Panc1 (cell line): ENCODE measurements around the gene CCDC83. TPM values are rescaled to one million over a fixed set of nuclear protein-coding genes. Genes with fewer than 3 reads are reported as not detected.

Source experiments
- ATAC-seq: fragments of 200-7000 bp; cut with Tn5 transposase; 2 replicates; pipeline ENCODE4 v1.9.1; 2020; ENCODE audit warnings: mild to moderate bottlenecking, moderate library complexity
- BruUV-seq: library from RNA; stranded (reverse); fragments of 400-500 nt; replicated peaks from 2 replicates; lab custom pipeline; 2021; lab: Mats Ljungman, UMichigan
- CTCF ChIA-PET: fragments of 300-600 bp; sonication (Branson Sonifier 250); formaldehyde crosslinking; loops from one replicate; lab custom pipeline; 2022; ENCODE audit warnings: antibody characterized with exemption; lab: Charles Lee
- POLR2A ChIA-PET: fragments of 300-600 bp; sonication (Branson Sonifier 250); formaldehyde crosslinking; loops from one replicate; lab custom pipeline; 2022; ENCODE audit warnings: antibody characterized with exemption; lab: Charles Lee
- DNase-seq: peaks from one replicate; pipeline ENCODE4 v3.0.0-alpha.2; 2010; ENCODE audit warnings: low read depth, low spot score
- H3K27ac ChIP-seq: 2 replicates; pipeline ENCODE4 v1.5.1; 2011; ENCODE audit warnings: mild to moderate bottlenecking, low read length, inconsistent platforms
- H3K27me3 ChIP-seq: fragments of 200-500 bp; sonication (Bioruptor generic); 2 replicates; pipeline ENCODE4 v1.6.0; 2014; ENCODE audit warnings: low read length, inconsistent platforms; ENCODE audit not compliant: control insufficient read depth, insufficient read depth
- H3K36me3 ChIP-seq: fragments of 200-500 bp; sonication (Bioruptor generic); 2 replicates; pipeline ENCODE4 v1.5.1; 2014; ENCODE audit warnings: inconsistent platforms, mild to moderate bottlenecking, low read length, moderate library complexity; ENCODE audit not compliant: control insufficient read depth, insufficient read depth
- H3K4me1 ChIP-seq: 2 replicates; pipeline ENCODE4 v1.5.1; 2011; ENCODE audit warnings: inconsistent platforms, mild to moderate bottlenecking, low read length, moderate library complexity; ENCODE audit not compliant: control insufficient read depth, insufficient read depth
- H3K4me3 ChIP-seq, 2 experiments: 2 replicates each; pipeline ENCODE4 v1.5.1; 2011 to 2012; ENCODE audit warnings: low read depth in 2 of 2, low read length in 2 of 2, mild to moderate bottlenecking in 2 of 2, inconsistent platforms in 1 of 2, moderate library complexity in 1 of 2
- H3K9me3 ChIP-seq: fragments of 200-500 bp; sonication (Bioruptor generic); 2 replicates; pipeline ENCODE4 v1.5.1; 2014; ENCODE audit warnings: low read depth, mild to moderate bottlenecking, inconsistent platforms, low read length, moderate library complexity; ENCODE audit not compliant: control insufficient read depth, insufficient read depth
- POLR2AphosphoS5 ChIP-seq: IDR thresholded peaks from 2 replicates; pipeline ENCODE4 v1.6.1; 2012; ENCODE audit warnings: mild to moderate bottlenecking, low read depth, low read length, moderate library complexity
- REST ChIP-seq, 2 experiments: IDR thresholded peaks; 2 replicates each; pipeline ENCODE4 v1.6.1; 2011 to 2012; ENCODE audit warnings: low read depth in 2 of 2, control low read depth in 1 of 2, low read length in 1 of 2, mild to moderate bottlenecking in 1 of 2, moderate library complexity in 1 of 2; ENCODE audit not compliant: insufficient read depth in 1 of 2
- SIN3A ChIP-seq: IDR thresholded peaks from 2 replicates; pipeline ENCODE4 v1.6.1; 2012; ENCODE audit warnings: low read depth, mild to moderate bottlenecking, low read length, moderate library complexity, borderline replicate concordance; ENCODE audit not compliant: insufficient read depth
- TCF7L2 ChIP-seq: IDR thresholded peaks from 2 replicates; pipeline ENCODE4 v1.6.1; 2011; ENCODE audit warnings: mild to moderate bottlenecking, low read depth, low read length, inconsistent platforms
- in situ Hi-C: cut with HindIII; loops from 2 replicates; pipeline ENCODE4 v1.10.0; 2016; ENCODE audit warnings: low sequenced_read_pairs, low pct_unique_long_range_greater_than_20kb
- intact Hi-C: fragments of 100-400 bp; cut with micrococcal nuclease; formaldehyde crosslinking; loops from one replicate; pipeline ENCODE4 v1.10.0; 2022; ENCODE audit not compliant: unreplicated experiment
- total RNA-seq: library from RNA; stranded (reverse); gene quantifications from one replicate; pipeline ENCODE4 v1.2.1, GENCODE V29; 2021; ENCODE audit not compliant: unreplicated experiment
- TF ChIP-seq, protein P1 (sequence below): fragments of 450-650 bp; IDR thresholded peaks from 2 replicates; pipeline ENCODE4 v1.5.1; 2017; ENCODE audit warnings: mild to moderate bottlenecking

CCDC83 gene
- total RNA-seq, 1 experiment from 2014 or later = not detected

- Histone ChIP-seq H3K4me1 (peaks cover 11% of the 10 kb centered on the region), H3K27ac (no peak overlapping the region), H3K27me3 (no peaks in the 10 kb centered on the region), H3K4me3 (no peak overlapping the region), H3K9me3 (no peaks in the 10 kb centered on the region), H3K36me3 (no peaks in the 10 kb centered on the region)
- intact Hi-C loops = no loop called here
- no TSS peak for BruUV-seq
- DNase-seq = no peak
- CTCF ChIA-PET = no interaction called here
- no peak for ATAC-seq
- POLR2A ChIA-PET = no interaction called here
- no peak for TF ChIP-seq TCF7L2
- in situ Hi-C loops = no loop called here
These were observed 41.5 kb upstream of the CCDC83 start for GRCh38 chr11:85813721-85814120.

GRCh38 chr11:85815186-85815931, 39.8 kb upstream of the CCDC83 start:
- Histone ChIP-seq H3K4me3 (no peak overlapping the region), H3K27me3 (no peaks in the 10 kb centered on the region), H3K4me1 (peaks cover 2% of the 10 kb centered on the region; the same call in 1 of the 2 replicates), H3K27ac (peak overlapping the region; percentile 5; the same call in 1 of the 2 replicates), H3K9me3 (no peaks in the 10 kb centered on the region), H3K36me3 (no peaks in the 10 kb centered on the region)
- BruUV-seq = no TSS peak
- POLR2A ChIA-PET = no interaction called here
- TF ChIP-seq, protein P1, sequence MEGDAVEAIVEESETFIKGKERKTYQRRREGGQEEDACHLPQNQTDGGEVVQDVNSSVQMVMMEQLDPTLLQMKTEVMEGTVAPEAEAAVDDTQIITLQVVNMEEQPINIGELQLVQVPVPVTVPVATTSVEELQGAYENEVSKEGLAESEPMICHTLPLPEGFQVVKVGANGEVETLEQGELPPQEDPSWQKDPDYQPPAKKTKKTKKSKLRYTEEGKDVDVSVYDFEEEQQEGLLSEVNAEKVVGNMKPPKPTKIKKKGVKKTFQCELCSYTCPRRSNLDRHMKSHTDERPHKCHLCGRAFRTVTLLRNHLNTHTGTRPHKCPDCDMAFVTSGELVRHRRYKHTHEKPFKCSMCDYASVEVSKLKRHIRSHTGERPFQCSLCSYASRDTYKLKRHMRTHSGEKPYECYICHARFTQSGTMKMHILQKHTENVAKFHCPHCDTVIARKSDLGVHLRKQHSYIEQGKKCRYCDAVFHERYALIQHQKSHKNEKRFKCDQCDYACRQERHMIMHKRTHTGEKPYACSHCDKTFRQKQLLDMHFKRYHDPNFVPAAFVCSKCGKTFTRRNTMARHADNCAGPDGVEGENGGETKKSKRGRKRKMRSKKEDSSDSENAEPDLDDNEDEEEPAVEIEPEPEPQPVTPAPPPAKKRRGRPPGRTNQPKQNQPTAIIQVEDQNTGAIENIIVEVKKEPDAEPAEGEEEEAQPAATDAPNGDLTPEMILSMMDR = no peak
- TF ChIP-seq TCF7L2 (no peak), REST (IDR thresholded peaks at IDR 0.05; ENCODE audit: insufficient read depth in 1 of 2, low read depth in 2 of 2, low read length in 1 of 2) (no peak), SIN3A (no peak), POLR2AphosphoS5 (no peak)
- intact Hi-C loops = no loop called here
- DNase-seq (no peak), ATAC-seq (no peak)
- CTCF ChIA-PET = no interaction called here
- in situ Hi-C loops = no loop called here

DNA sequence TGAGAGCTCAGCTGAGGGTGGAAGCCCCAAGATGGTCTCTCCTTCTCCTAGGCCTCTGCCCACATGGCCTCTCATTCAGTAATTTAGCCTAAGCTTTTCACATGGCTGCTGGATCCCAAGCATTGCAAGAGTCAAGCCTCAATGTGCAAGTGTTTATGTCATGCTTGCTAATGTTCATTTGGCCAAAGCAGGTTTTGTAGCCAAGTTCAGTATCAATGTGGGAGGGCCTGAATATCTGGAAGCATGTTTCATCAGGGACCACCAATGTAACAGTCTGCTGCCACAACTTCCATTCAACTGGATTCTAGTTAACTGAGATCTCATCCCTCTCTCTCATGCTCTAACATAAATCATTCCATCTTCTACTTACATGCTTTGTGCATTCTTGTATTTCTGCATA, 35.7 kb upstream of the CCDC83 start:
- in situ Hi-C loops = no loop called here
- Histone ChIP-seq H3K4me1 (peaks cover 10% of the 10 kb centered on the region; the same call in 1 of the 2 replicates), H3K9me3 (no peaks in the 10 kb centered on the region), H3K36me3 (no peaks in the 10 kb centered on the region), H3K27me3 (no peaks in the 10 kb centered on the region), H3K4me3 (no peak overlapping the region), H3K27ac (no peak overlapping the region; the same call in 1 of the 2 replicates)
- ATAC-seq = no peak
- CTCF ChIA-PET = no interaction called here
- TF ChIP-seq POLR2AphosphoS5 (no peak), TCF7L2 (no peak), REST (IDR thresholded peaks at IDR 0.05; ENCODE audit: insufficient read depth in 1 of 2, low read depth in 2 of 2, low read length in 1 of 2) (no peak), SIN3A (no peak)
- TF ChIP-seq, protein P1 = no peak
- no TSS peak for BruUV-seq
- POLR2A ChIA-PET = no interaction called here
- DNase-seq = no peak
- intact Hi-C loops = no loop called here
